ENCODE measurements around the gene ACSF3.

The ACSF3 gene

GRCh38 chr16:89054261-89054661, 39.4 kb upstream of the ACSF3 start:
- intact Hi-C loops (cut with DNase I), result no loop called here
- DNase-seq, result no peak

- no peak for DNase-seq
- intact Hi-C loops (cut with DNase I), result no loop called here
Observed at GRCh38 chr16:89054714-89055113, 38.9 kb upstream of the ACSF3 start.

GRCh38 chr16:89055313-89055712, 38.3 kb upstream of the ACSF3 start:
- intact Hi-C loops (cut with DNase I), result no loop called here
- DNase-seq, result no peak

- intact Hi-C loops (cut with DNase I), result no loop called here
- no peak for DNase-seq
Observed at GRCh38 chr16:89055894-89056555, 37.6 kb upstream of the ACSF3 start.

GRCh38 chr16:89056592-89056991, 37.1 kb upstream of the ACSF3 start:
- intact Hi-C loops (cut with DNase I), result no loop called here
- no peak for DNase-seq

- DNase-seq, result no peak
- intact Hi-C loops (cut with DNase I), result no loop called here
Observed at GRCh38 chr16:89057738-89058137, 35.9 kb upstream of the ACSF3 start.

GRCh38 chr16:89058812-89059211, 34.8 kb upstream of the ACSF3 start:
- intact Hi-C loops (cut with DNase I), result no loop called here
- DNase-seq, result no peak

- intact Hi-C loops (cut with DNase I), result no loop called here
- no peak for DNase-seq
Observed at GRCh38 chr16:89060207-89060794, 33.4 kb upstream of the ACSF3 start.

GRCh38 chr16:89061086-89061485, 32.6 kb upstream of the ACSF3 start:
- DNase-seq, result no peak
- intact Hi-C loops (cut with DNase I), result no loop called here

GRCh38 chr16:89061590-89062380, 31.9 kb upstream of the ACSF3 start:
- no peak for DNase-seq
- intact Hi-C loops (cut with DNase I), result no loop called here

GRCh38 chr16:89062389-89063345, 31.0 kb upstream of the ACSF3 start:
- no peak for DNase-seq
- intact Hi-C loops (cut with DNase I), result no loop called here

GRCh38 chr16:89063768-89064320, 29.8 kb upstream of the ACSF3 start:
- intact Hi-C loops (cut with DNase I), result no loop called here

GRCh38 chr16:89064606-89065457, 28.8 kb upstream of the ACSF3 start:
- intact Hi-C loops (cut with DNase I), result no loop called here
- DNase-seq, result no peak

More at GRCh38 chr16:89063768-89064320, 29.8 kb upstream of the ACSF3 start:
- DNase-seq, result no peak

- intact Hi-C loops (cut with DNase I), result no loop called here
- DNase-seq, result no peak
Observed at GRCh38 chr16:89065458-89065822, 28.2 kb upstream of the ACSF3 start.

GRCh38 chr16:89066721-89067120, 26.9 kb upstream of the ACSF3 start:
- intact Hi-C loops (cut with DNase I), result no loop called here

GRCh38 chr16:89067677-89068443, 25.8 kb upstream of the ACSF3 start:
- DNase-seq, result no peak
- intact Hi-C loops (cut with DNase I), result no loop called here

More at GRCh38 chr16:89066721-89067120, 26.9 kb upstream of the ACSF3 start:
- no peak for DNase-seq

Measured in head of caudate nucleus (tissue), 42 donors.